Endodermal cell (in vitro differentiated cells): ENCODE measurements around the gene ZGLP1. TPM values are rescaled to one million over a fixed set of nuclear protein-coding genes. Genes with fewer than 3 reads are reported as not detected.
A peak's percentile ranks its signal among the peaks of the same experiment; 100 is the strongest.
"Not testable (repeated sequence)": the region's sequence is repeated elsewhere in the genome, so short reads cannot be mapped to it uniquely, and the experiment has no call there.

ENCODE experiments used
- DNase-seq: peaks from one replicate; pipeline ENCODE4 v3.0.0-alpha.2; 2017
- H3K27ac ChIP-seq: 2 replicates; pipeline ENCODE4 v1.5.1; 2013; ENCODE audit warnings: mild to moderate bottlenecking, low read depth, low read length, moderate library complexity
- H3K27me3 ChIP-seq: 2 replicates; pipeline ENCODE4 v1.6.1; 2013; ENCODE audit warnings: mild to moderate bottlenecking, low read length, moderate library complexity; ENCODE audit not compliant: insufficient read depth, control insufficient read depth, poor library complexity, severe bottlenecking
- H3K36me3 ChIP-seq: 2 replicates; pipeline ENCODE4 v1.7.0; 2013; ENCODE audit warnings: mild to moderate bottlenecking, low read length, moderate library complexity; ENCODE audit not compliant: control insufficient read depth, insufficient read depth
- H3K4me1 ChIP-seq: one replicate; pipeline ENCODE4 v1.7.0; 2013; ENCODE audit warnings: low read length; ENCODE audit not compliant: control insufficient read depth, insufficient read depth
- H3K4me3 ChIP-seq: 2 replicates; pipeline ENCODE4 v1.5.1; 2013; ENCODE audit warnings: mild to moderate bottlenecking, low read length, moderate library complexity
- H3K9ac ChIP-seq: 2 replicates; pipeline ENCODE4 v1.6.1; 2013; ENCODE audit warnings: mild to moderate bottlenecking, low read length, moderate library complexity; ENCODE audit not compliant: poor library complexity, severe bottlenecking; ENCODE audit errors: extremely low read depth
- H3K9me3 ChIP-seq: 2 replicates; pipeline ENCODE4 v1.6.1; 2013; ENCODE audit warnings: mild to moderate bottlenecking, low read length, moderate library complexity; ENCODE audit not compliant: control insufficient read depth
- H3K27ac Mint-ChIP-seq: 2 replicates; pipeline ENCODE4 v1.8.0; 2020; ENCODE audit warnings: mixed read lengths
- H3K27me3 Mint-ChIP-seq: 2 replicates; pipeline ENCODE4 v1.8.0; 2021; ENCODE audit warnings: mild to moderate bottlenecking, mixed read lengths; ENCODE audit not compliant: insufficient read depth
- H3K36me3 Mint-ChIP-seq: 2 replicates; pipeline ENCODE4 v1.8.0; 2020; ENCODE audit warnings: low read depth, mixed read lengths
- H3K4me1 Mint-ChIP-seq: 2 replicates; pipeline ENCODE4 v1.8.0; 2020; ENCODE audit warnings: mixed read lengths
- H3K4me3 Mint-ChIP-seq: 2 replicates; pipeline ENCODE4 v1.8.0; 2020; ENCODE audit warnings: mild to moderate bottlenecking, moderate library complexity, mixed read lengths
- H3K9me3 Mint-ChIP-seq: 2 replicates; pipeline ENCODE4 v1.8.0; 2020; ENCODE audit warnings: mild to moderate bottlenecking, mixed read lengths
- WGBS, 2 experiments: methylation state at CpG; one replicate each; pipeline versions ENCODE4 v1.1.5 to v1.1.7; 2013; ENCODE audit warnings: missing lambda C conversion rate in 2 of 2, mixed read lengths in 1 of 2; ENCODE audit not compliant: insufficient coverage in 1 of 2, insufficient read length in 1 of 2; 5-methylcytosine and 5-hydroxymethylcytosine counted together
- total RNA-seq, 2 donors: library from RNA; stranded (reverse); fragmentation: NEBNext Ultra II Directional in 1 of 2; extraction: Animal tissue kit (Norgen Biotek cat#: 25700) in 1 of 2; gene quantifications; 2 replicates in 1 of 2; 3 replicates in 1 of 2; pipeline ENCODE4 v1.2.1, GENCODE V29; 2021
- TF ChIP-seq, protein P1 (sequence below): fragments of 200-600 bp; sonication (generic); conservative IDR thresholded peaks from 2 replicates; pipeline ENCODE4 v1.5.0; 2021; ENCODE audit warnings: antibody characterized with exemption, mild to moderate bottlenecking

ZGLP1 gene
- total RNA-seq, 2 donors from 2014 or later: 4.5 to 7.8 TPM

DNA sequence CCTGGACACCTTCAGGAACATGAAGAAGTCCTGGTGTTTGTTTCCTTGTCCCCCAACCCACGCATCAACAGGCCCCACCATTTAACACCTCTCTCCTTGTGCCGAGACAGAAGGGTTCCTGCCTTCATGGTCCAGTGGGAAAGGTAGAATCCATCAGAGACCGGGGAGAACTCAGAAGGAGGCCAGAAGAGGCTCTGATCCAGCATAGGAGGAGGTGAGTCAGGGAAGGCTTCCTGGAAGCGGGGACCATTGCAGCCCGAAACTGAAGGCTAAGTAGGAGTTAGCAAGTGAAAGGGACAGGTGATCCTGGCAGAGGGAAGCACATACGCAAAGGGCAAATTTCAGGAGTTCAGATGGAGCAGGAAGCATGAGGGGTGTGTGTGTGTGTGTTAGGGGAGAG lies 29.3 kb upstream of the ZGLP1 start:
- Mint-ChIP-seq H3K4me3 (no peak overlapping the region), H3K4me1 (peaks cover 5% of the 10 kb centered on the region), H3K27me3 (no peaks in the 10 kb centered on the region), H3K9me3 (no peaks in the 10 kb centered on the region), H3K27ac (no peak overlapping the region), H3K36me3 (no peaks in the 10 kb centered on the region)
- Histone ChIP-seq H3K4me3 (no peak overlapping the region), H3K36me3 (no peaks in the 10 kb centered on the region), H3K9ac (no peak overlapping the region), H3K9me3 (no peaks in the 10 kb centered on the region), H3K27ac (no peak overlapping the region), H3K27me3 (no peaks in the 10 kb centered on the region), H3K4me1 (no peaks in the 10 kb centered on the region)
- no peak for DNase-seq
- 84 to 86% methylated on average over 5 to 6 of the region's 6 CpGs for WGBS, 2 experiments
- TF ChIP-seq, protein P1, sequence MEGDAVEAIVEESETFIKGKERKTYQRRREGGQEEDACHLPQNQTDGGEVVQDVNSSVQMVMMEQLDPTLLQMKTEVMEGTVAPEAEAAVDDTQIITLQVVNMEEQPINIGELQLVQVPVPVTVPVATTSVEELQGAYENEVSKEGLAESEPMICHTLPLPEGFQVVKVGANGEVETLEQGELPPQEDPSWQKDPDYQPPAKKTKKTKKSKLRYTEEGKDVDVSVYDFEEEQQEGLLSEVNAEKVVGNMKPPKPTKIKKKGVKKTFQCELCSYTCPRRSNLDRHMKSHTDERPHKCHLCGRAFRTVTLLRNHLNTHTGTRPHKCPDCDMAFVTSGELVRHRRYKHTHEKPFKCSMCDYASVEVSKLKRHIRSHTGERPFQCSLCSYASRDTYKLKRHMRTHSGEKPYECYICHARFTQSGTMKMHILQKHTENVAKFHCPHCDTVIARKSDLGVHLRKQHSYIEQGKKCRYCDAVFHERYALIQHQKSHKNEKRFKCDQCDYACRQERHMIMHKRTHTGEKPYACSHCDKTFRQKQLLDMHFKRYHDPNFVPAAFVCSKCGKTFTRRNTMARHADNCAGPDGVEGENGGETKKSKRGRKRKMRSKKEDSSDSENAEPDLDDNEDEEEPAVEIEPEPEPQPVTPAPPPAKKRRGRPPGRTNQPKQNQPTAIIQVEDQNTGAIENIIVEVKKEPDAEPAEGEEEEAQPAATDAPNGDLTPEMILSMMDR: no peak

DNA sequence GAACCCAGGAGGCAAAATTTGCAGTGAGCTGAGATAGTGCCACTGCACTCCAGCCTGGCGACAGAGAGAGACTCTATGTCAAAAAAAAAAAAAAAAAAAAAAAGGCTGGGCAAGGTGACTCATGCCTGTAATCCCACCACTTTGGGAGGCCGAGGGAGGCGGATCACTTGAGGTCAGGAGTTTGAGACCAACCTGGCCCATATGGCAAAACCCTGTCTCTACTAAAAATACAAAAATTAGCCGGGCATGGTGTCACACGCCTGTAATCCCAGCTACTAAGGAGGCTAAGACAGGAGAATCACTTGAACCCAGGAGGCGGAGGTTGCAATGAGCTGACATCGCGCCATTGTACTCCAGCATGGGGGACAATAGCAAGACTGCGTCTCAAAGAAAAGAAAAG lies 27.1 kb upstream of the ZGLP1 start:
- not testable (repeated sequence) for H3K27ac ChIP-seq, H3K36me3 ChIP-seq, H3K4me3 Mint-ChIP-seq, H3K9me3 ChIP-seq, H3K27ac Mint-ChIP-seq, H3K27me3 ChIP-seq, DNase-seq, H3K4me1 ChIP-seq, H3K9me3 Mint-ChIP-seq, H3K27me3 Mint-ChIP-seq, H3K36me3 Mint-ChIP-seq, H3K4me3 ChIP-seq, H3K9ac ChIP-seq
- 89 to 94% methylated on average over 7 to 9 of the region's 9 CpGs for WGBS, 2 experiments
- H3K4me1 Mint-ChIP-seq: peaks cover 12% of the 10 kb centered on the region

DNA sequence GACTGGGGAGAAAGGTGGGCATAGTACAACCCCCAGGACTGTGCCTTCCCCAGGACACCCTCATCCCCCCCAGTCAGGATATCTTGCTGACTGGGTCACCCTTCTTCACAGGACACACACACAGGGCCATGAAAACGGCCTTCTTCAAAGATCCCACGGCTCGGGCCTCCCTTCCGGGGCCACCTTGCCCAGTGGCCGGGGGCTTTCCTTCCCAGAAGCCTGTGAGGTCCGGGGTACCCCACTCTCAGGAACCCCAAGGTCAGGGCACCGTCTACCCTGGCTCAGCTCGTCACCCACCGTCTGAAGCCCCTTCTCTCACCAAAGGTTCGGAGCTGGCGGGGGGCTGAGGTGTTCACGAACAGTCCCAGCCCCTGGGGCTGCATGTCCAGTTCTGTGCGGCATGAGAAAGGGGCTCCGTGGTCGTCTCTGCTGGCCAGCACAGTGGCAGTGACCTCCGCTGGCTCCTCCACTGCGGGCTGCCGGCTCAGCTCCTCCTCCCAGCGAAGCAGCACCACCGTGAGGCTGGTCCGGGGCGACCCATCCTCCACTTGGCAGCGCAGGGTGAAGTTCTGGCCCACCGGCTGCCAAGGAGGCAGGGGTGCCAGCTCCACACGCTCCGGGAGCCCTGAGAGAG lies 25.9 kb upstream of the ZGLP1 start:
- peaks cover 2% of the 10 kb centered on the region for H3K36me3 ChIP-seq
- H3K36me3 Mint-ChIP-seq: peaks cover 1% of the 10 kb centered on the region
- peaks cover 12% of the 10 kb centered on the region for H3K4me1 Mint-ChIP-seq
- H3K27ac ChIP-seq: no peak overlapping the region
- WGBS, 2 experiments: 69 to 70% methylated on average over 18 to 26 of the region's 26 CpGs
- no peaks in the 10 kb centered on the region for H3K27me3 Mint-ChIP-seq
- no peaks in the 10 kb centered on the region for H3K27me3 ChIP-seq
- no peaks in the 10 kb centered on the region for H3K9me3 Mint-ChIP-seq
- no peak overlapping the region for H3K9ac ChIP-seq
- no peak overlapping the region for H3K4me3 ChIP-seq
- peaks cover 3% of the 10 kb centered on the region for H3K4me1 ChIP-seq
- H3K9me3 ChIP-seq: no peaks in the 10 kb centered on the region
- peak; percentile 71 for DNase-seq
- peak overlapping the region; percentile 94 for H3K4me3 Mint-ChIP-seq
- no peak overlapping the region for H3K27ac Mint-ChIP-seq
- TF ChIP-seq, protein P1: peak; percentile 18
